Esophagus muscularis mucosa (tissue), 4 donors: Measurements from ENCODE around the gene DRAP1. TPM values are rescaled to one million over a fixed set of nuclear protein-coding genes. Genes with fewer than 3 reads are reported as not detected.
A peak's percentile ranks its signal among the peaks of the same experiment; 100 is the strongest.

Source experiments
- DNase-seq: peaks from one replicate; pipeline ENCODE4 v3.0.0-alpha.2; 2017; ENCODE audit errors: extremely low spot score
- H3K27ac ChIP-seq, 4 donors: fragments of 200-600 bp; sonication (generic); replicated peaks in 1 of 4; 1 replicate in 3 of 4; 2 replicates in 1 of 4; pipeline ENCODE4 v1.5.1; 2016 to 2019; ENCODE audit warnings: mild to moderate bottlenecking in 1 of 4
- H3K27me3 ChIP-seq, 4 donors: fragments of 200-600 bp; sonication (generic); one replicate each; pipeline versions ENCODE4 v1.5.1 to v1.6.0; 2016 to 2019
- H3K36me3 ChIP-seq, 4 donors: fragments of 200-600 bp; sonication (generic); one replicate each; pipeline ENCODE4 v1.5.1; 2016 to 2019
- H3K4me1 ChIP-seq, 4 donors: fragments of 200-600 bp; sonication (generic); one replicate each; pipeline ENCODE4 v1.5.1; 2016 to 2019
- H3K4me3 ChIP-seq, 4 donors: fragments of 200-600 bp; sonication (generic); 1 replicate in 2 of 4; 2 replicates in 2 of 4; pipeline ENCODE4 v1.5.1; 2016 to 2019; ENCODE audit warnings: mild to moderate bottlenecking in 4 of 4, moderate library complexity in 1 of 4
- H3K9me3 ChIP-seq, 4 donors: fragments of 200-600 bp; sonication (generic); 1 replicate in 3 of 4; 2 replicates in 1 of 4; pipeline ENCODE4 v1.5.1; 2016 to 2019
- EP300 ChIP-seq: sonication (generic); formaldehyde crosslinking; IDR thresholded peaks from one replicate; pipeline ENCODE4 v1.6.1; 2017; ENCODE audit warnings: antibody characterized with exemption
- POLR2A ChIP-seq: fragments of 450-650 bp; IDR thresholded peaks from one replicate; pipeline ENCODE4 v1.6.1; 2017; ENCODE audit warnings: antibody characterized with exemption, moderate library complexity, mild to moderate bottlenecking, low read depth
- POLR2AphosphoS5 ChIP-seq, 2 donors: sonication (generic); formaldehyde crosslinking; IDR thresholded peaks; one replicate each; pipeline ENCODE4 v1.6.1; 2017; ENCODE audit warnings: antibody characterized with exemption in 2 of 2
- WGBS: methylation state at CpG from one replicate; pipeline ENCODE4 v1.1.5; 2018; 5-methylcytosine and 5-hydroxymethylcytosine counted together
- intact Hi-C: fragments of 100-400 bp; cut with DNase I; formaldehyde crosslinking; loops from one replicate; pipeline ENCODE4 v1.15.1; 2023
- total RNA-seq, 4 donors: library from RNA; depleted of rRNA; stranded (reverse); fragments of >200 nt; gene quantifications; one replicate each; pipeline versions ENCODE4 v1.1.0 to v1.2.1, GENCODE V29; 2016
- TF ChIP-seq, protein P1 (sequence below), 3 experiments: fragments of 200-600 bp in 2 of 3; fragments of 450-650 bp in 1 of 3; sonication (generic) in 2 of 3; IDR thresholded peaks; one replicate each; pipeline ENCODE4 v1.5.1; 2017 to 2019; ENCODE audit warnings: antibody characterized with exemption in 3 of 3, mild to moderate bottlenecking in 2 of 3, moderate library complexity in 1 of 3

The DRAP1 gene
- total RNA-seq, 4 donors from 2014 or later = 78.4 to 122 (median 101) TPM

DNA sequence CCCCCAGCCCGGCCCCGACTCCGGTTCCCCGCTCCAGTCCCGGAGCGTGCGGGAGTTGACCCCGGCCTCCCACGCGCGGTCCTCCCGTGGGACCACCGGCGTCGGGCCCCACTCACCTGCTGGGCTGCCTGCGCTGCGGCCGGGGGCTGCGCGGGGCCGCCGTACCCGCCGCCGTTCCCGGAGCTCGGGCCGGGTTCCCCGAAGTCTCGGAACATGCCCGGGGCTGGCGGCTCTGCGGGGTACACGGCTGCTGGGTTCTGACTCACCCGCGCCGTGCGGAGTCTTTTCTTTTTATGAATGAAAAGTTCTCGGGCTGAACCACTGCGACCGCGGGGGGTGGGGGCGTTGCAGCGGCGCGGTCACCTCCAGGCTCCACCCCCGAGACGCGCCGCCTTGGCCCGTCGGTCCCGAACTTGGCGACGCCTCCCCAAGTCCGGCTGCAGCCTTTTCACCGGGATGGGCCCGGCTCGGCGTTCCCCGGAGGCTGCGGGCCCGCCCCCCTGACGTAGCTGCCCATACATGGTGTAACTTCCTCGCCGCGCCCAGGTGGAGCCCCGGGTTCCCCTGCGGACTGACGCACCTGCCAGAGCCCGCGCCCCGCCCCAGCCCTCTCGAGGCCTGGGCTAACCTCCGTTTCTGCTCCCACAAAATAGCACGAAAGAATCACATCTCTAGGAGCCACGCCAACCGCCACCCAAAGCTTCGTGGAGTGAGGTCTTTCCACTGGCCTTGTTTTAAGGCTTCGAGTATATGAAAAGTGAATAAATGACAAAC is 18.9 kb upstream of the DRAP1 start, which contains the start of gene FOSL1:
TSS of gene FOSL1 (minus strand) at position 264 of the 774 bp plus-strand sequence. CDS start at position 215, 49 bp downstream.
- Histone ChIP-seq H3K36me3 (no peaks in the 10 kb centered on the region), H3K4me3 (peak within 1 kb of the TSS; percentile 64 to 73 (median 68)), H3K27me3 (peaks cover 0 to 11% (median 0%) of the 10 kb centered on the region in 4 donors), H3K4me1 (peaks cover 16 to 24% (median 23%) of the 10 kb centered on the region in 4 donors), H3K9me3 (no peaks in the 10 kb centered on the region), H3K27ac (peak within 1 kb of the TSS; percentile 56 to 80 (median 77))
- WGBS = 11% methylated on average over 12 of the region's 80 CpGs
- DNase-seq = peak; percentile 97
- intact Hi-C loops = no loop called here
- TF ChIP-seq, protein P1, sequence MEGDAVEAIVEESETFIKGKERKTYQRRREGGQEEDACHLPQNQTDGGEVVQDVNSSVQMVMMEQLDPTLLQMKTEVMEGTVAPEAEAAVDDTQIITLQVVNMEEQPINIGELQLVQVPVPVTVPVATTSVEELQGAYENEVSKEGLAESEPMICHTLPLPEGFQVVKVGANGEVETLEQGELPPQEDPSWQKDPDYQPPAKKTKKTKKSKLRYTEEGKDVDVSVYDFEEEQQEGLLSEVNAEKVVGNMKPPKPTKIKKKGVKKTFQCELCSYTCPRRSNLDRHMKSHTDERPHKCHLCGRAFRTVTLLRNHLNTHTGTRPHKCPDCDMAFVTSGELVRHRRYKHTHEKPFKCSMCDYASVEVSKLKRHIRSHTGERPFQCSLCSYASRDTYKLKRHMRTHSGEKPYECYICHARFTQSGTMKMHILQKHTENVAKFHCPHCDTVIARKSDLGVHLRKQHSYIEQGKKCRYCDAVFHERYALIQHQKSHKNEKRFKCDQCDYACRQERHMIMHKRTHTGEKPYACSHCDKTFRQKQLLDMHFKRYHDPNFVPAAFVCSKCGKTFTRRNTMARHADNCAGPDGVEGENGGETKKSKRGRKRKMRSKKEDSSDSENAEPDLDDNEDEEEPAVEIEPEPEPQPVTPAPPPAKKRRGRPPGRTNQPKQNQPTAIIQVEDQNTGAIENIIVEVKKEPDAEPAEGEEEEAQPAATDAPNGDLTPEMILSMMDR (IDR thresholded peaks at IDR 0.05) = no peak
- TF ChIP-seq EP300 = no peak
- TF ChIP-seq POLR2A = peak; percentile 64
- TF ChIP-seq POLR2AphosphoS5 (IDR thresholded peaks at IDR 0.05) = peak; percentile 84 to 87

DNA sequence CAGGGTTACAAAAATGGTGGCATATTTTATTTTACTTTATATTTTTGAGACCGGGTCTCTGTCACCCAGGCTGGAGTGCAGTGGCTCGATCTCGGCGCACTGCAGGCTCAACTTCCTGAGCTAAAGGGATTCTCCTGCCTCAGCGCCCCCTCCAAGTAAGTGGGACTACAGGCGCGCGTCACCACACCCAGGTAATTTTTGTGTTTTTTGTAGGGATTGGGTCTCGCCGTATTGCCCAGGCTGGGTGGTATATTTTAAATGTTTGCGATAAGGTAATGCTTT is 18.4 kb upstream of the DRAP1 start:
- DNase-seq = no peak
- peak overlapping the region; percentile 56 to 80 (median 77) for H3K27ac ChIP-seq
- TF ChIP-seq POLR2AphosphoS5 (IDR thresholded peaks at IDR 0.05) (no peak), EP300 (no peak)
- no peaks in the 10 kb centered on the region for H3K9me3 ChIP-seq
- WGBS = 83% methylated on average over 11 of the region's 11 CpGs
- peaks cover 16 to 24% (median 23%) of the 10 kb centered on the region in 4 donors for H3K4me1 ChIP-seq
- H3K4me3 ChIP-seq = peak overlapping the region; percentile 64 to 73 (median 68)
- H3K36me3 ChIP-seq = no peaks in the 10 kb centered on the region
- intact Hi-C loops = no loop called here
- peaks cover 0 to 11% (median 0%) of the 10 kb centered on the region in 4 donors for H3K27me3 ChIP-seq

DNA sequence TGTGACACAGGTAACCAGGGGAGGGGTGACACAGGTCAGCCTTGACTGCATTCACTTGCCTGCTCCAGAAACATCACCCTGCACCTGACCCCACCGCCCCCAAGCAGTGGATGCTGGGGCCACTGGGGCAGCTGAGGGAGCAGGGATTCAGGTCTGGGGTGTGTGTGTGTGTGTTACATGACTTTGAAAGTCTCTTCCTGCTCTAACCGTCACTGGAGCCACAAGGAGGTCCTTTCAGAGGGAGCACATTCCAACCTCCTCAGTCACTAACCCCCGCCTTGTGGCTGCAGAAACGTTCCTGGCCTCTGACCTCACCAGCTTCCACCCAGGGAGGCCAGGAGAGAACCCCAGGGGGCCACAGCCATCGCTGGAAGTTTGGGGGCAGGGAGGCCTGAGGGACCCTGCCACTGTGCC is 16.2 kb upstream of the DRAP1 start:
- H3K9me3 ChIP-seq = no peaks in the 10 kb centered on the region
- no peak overlapping the region for H3K27ac ChIP-seq
- intact Hi-C loops = no loop called here
- peaks cover 16 to 24% (median 23%) of the 10 kb centered on the region in 4 donors for H3K4me1 ChIP-seq
- no peak for DNase-seq
- H3K4me3 ChIP-seq = no peak overlapping the region
- TF ChIP-seq, protein P1 (IDR thresholded peaks at IDR 0.05) = no peak
- TF ChIP-seq POLR2A (no peak), POLR2AphosphoS5 (IDR thresholded peaks at IDR 0.05) (no peak), EP300 (no peak)
- H3K36me3 ChIP-seq = no peaks in the 10 kb centered on the region
- peaks cover 0 to 11% (median 0%) of the 10 kb centered on the region in 4 donors for H3K27me3 ChIP-seq
- 31% methylated on average over 5 of the region's 5 CpGs for WGBS

- Histone ChIP-seq H3K4me1 (peaks cover 16 to 23% (median 22%) of the 10 kb centered on the region in 4 donors), H3K36me3 (no peaks in the 10 kb centered on the region), H3K27ac (no peak overlapping the region), H3K9me3 (no peaks in the 10 kb centered on the region), H3K4me3 (no peak overlapping the region), H3K27me3 (peaks cover 0 to 11% (median 0%) of the 10 kb centered on the region in 4 donors)
- DNase-seq = no peak
- intact Hi-C loops = no loop called here
- TF ChIP-seq POLR2AphosphoS5 (IDR thresholded peaks at IDR 0.05) (no peak), POLR2A (no peak), EP300 (no peak)
- TF ChIP-seq, protein P1 (IDR thresholded peaks at IDR 0.05) = no peak
- 91% methylated on average over 8 of the region's 8 CpGs for WGBS
Observed at GRCh38 chr11:65903715-65904114, 15.5 kb upstream of the DRAP1 start.

DNA sequence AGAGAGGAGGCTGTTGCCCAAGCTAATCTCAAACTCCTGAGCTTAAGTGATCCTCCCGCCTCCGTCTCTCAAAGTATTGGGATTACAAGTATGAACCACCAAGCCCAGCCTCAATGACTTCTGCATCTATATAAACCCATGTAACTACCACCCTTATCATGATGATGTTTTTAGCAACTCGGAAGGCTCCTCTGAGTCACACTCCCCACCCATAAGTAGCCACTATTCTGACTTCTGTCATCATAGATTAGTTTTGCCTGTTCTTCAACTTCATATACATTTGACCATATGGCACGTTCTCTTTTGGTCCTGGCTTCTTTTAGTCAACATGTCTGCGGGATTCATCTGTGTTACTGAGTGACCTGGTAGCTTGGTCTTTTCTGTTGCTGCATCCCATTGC is 12.6 kb upstream of the DRAP1 start:
- no peak overlapping the region for H3K4me3 ChIP-seq
- H3K9me3 ChIP-seq = no peaks in the 10 kb centered on the region
- peaks cover 5 to 7% (median 6%) of the 10 kb centered on the region in 4 donors for H3K4me1 ChIP-seq
- TF ChIP-seq, protein P1 (IDR thresholded peaks at IDR 0.05) = no peak
- TF ChIP-seq EP300 (no peak), POLR2A (no peak), POLR2AphosphoS5 (IDR thresholded peaks at IDR 0.05) (no peak)
- intact Hi-C loops = no loop called here
- H3K27me3 ChIP-seq = no peaks in the 10 kb centered on the region
- no peak overlapping the region for H3K27ac ChIP-seq
- H3K36me3 ChIP-seq = no peaks in the 10 kb centered on the region
- no peak for DNase-seq
- 87% methylated on average over 5 of the region's 5 CpGs for WGBS
